CD4-positive, alpha-beta T cell treated with Interleukin-17A for 4 hours (primary cell): ENCODE measurements around the gene TKT.

Experiments
- DNase-seq: peaks from one replicate; pipeline ENCODE4 v3.0.0-alpha.2; 2020; ENCODE audit warnings: mixed read lengths

TKT gene

GRCh38 chr3:53223541-53223966 lies 32.3 kb downstream of the TKT start:
- no peak for DNase-seq

DNA sequence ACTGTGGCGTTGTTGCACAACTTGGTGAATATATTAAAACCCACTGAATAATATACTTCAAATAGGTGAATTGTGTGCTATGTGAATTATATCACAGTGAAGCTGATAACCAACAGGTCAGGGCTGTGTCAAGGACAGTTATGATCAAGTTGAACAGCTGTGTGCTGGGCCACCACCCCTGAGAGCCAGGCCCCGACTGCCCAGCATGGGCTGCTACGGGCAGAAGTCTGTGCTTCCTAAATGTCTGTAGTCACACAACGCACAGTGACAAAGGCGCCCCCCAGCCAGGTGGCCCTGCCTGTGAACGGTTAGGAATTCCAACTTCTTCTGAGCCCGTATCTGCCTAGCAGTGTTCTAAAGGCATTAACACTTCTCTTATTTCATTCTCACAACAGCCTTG lies 32.8 kb downstream of the TKT start:
- no peak for DNase-seq

DNA sequence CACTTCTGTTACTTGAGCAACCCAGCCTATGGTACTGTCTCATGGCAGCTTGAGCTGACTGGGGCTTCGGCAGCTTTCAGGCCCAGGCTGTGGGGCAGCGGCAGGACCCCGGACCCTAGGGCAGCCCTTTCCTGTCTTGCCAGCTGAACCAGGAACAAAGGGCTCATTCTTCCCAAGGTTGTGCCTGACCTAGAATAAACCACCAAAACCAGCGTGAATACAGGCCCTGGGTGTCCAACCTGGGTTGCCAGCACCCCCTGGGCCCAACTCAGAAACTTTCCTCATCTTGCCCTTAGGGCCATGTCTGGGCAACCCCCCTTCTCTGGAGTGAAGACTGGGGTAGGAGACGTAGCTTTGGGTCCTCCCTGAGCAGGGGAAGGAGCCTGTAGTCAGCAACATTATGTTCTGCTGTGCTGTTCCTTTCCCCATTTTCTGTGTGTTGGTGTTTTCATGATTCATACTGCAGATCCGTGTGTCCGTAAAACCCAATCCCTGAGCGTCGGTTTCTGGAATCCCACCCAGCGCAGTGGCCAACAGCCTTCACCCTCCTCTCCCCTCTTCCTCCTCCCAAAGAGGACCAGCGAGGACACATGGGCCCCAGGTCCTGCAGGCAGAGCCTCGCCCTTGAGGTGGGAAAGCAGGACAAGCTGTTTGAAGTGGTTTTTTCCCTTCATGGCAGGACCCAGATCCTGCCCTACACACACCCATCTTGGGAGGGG lies 33.5 kb downstream of the TKT start:
- no peak for DNase-seq

GRCh38 chr3:53221827-53222182 lies 34.0 kb downstream of the TKT start:
- no peak for DNase-seq

GRCh38 chr3:53221345-53221744 lies 34.5 kb downstream of the TKT start:
- no peak for DNase-seq

DNA sequence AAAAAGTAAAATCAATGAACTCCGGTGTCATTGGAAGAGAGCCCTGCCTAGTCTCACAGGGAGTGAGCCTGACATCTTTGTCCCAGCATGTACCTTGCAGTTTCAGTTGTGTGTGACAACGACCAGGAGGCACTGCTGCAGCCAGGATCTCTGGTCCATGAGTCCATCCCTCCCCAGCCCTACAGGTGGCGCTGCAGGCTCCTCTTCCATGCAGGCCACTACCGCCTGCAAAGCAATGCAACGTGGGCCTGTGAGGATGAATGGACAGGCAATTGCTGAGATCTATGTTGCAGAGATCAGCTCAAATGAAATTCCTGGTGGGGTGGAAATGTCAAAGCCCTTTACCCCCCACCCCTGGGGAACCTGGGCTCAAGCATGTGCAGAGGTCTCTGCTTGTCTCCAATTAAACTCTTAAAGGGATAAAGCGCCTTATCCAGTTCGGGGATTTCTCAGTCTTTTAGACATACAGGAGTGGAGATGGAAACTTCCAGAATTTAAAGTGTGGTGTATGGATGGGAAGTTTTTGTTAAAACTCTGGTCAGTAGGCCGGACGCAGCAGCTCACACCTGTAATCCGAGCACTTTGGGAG lies 35.8 kb downstream of the TKT start:
- peak; percentile 81 for DNase-seq

GRCh38 chr3:53218131-53218530 lies 37.7 kb downstream of the TKT start:
- no peak for DNase-seq

DNA sequence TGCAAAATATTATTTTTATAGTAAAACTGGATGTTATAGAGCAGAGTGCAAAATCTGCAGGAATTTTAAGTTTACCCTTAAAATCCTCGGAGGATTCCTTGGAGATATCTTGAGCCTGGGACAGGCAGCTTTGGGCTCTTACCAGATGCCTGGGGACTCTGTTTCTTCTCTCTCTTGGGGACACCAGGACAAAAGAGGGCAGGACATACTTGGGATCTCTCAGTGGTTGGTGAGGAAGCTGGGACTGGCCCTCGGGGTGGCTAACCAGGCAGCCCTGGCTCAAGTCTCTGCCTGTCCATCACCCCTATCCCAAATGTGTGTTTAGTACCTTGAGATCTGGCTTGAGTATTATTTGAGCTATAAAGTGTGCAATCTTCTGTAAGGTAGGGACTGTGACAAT lies 38.6 kb downstream of the TKT start:
- no peak for DNase-seq

DNA sequence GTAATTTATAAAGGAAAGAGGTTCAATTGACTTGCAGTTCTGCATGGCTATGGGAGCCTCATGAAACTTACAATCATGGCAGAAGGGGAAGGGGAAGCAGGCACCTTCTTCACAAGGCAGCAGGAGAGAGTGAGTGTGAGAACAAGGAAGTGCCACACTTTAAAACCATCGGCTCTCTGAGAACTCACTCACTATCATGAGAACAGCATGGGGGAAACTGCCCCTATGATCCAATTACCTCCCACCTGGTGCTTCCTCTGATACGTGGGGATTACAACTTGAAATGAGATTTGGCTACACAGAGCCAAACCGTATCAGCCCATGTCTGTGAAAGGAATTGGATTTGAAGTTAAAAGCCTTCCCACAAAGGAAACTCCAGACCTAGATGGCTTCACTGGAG lies 39.1 kb downstream of the TKT start:
- DNase-seq, result no peak

GRCh38 chr3:53215816-53216215 lies 40.0 kb downstream of the TKT start:
- DNase-seq, result no peak

DNA sequence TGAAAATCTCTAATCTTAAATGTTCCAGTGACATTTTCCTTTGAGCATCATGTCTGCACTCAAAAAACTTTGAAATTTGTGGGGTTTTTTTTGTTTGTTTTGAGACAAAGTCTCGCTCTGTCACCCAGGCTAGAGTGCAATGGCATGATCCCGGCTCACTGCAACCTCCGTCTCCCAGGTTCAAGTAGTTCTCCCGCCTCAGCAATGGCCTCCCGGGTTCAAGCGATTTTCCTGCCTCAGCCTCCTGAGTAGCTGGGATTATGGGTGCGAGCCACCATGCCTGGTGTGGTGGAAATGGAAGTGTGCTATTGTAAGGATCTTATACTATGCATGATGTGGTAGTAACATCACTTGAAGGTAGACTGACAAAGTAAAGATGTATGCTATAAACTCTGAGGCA lies 42.5 kb downstream of the TKT start:
- DNase-seq, result no peak

DNA sequence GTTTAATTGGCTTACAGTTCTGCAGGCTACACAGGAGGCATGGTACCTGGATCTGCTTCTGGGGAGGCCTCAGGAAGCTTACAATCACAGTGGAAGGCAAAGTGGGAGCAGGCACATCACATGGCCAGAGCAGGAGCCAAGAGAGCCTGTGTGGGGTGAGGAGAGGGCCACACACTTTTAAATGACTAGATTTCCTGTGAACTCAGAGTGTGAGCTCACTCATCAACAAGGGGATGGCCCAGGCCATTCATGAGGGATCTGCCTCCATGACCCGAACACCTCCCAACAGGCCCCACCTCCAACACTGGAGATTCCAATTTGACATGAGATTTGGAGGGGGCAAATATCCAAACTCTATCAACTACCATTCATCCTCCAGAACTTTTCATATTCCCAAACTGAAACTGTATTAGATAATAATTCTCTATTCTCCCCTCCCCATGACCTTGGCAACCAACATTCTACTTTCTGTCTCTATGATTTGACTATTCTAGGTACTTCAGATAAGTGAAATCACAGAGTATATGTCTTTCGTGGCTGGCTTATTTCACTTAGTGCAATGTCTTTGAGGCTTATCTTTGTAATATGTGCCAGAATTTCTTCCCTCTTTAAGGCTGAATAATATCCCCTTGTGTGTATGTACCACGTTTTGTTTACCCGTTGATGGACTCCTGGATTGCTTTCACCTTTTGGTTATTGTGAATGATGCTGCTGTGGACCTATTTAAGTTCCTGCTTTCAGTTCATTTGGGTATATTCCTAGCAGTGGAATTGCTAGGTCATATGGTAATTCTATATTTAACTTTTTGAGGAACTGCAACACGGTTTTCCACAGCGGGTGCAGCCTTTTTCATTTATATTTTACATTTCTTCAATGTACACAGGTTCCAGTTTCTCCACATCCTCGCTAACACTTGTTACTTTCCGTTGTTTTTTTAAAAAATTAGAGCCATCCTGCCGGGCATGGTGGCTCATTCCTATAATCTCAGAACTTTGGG lies 43.8 kb downstream of the TKT start:
- no peak for DNase-seq

DNA sequence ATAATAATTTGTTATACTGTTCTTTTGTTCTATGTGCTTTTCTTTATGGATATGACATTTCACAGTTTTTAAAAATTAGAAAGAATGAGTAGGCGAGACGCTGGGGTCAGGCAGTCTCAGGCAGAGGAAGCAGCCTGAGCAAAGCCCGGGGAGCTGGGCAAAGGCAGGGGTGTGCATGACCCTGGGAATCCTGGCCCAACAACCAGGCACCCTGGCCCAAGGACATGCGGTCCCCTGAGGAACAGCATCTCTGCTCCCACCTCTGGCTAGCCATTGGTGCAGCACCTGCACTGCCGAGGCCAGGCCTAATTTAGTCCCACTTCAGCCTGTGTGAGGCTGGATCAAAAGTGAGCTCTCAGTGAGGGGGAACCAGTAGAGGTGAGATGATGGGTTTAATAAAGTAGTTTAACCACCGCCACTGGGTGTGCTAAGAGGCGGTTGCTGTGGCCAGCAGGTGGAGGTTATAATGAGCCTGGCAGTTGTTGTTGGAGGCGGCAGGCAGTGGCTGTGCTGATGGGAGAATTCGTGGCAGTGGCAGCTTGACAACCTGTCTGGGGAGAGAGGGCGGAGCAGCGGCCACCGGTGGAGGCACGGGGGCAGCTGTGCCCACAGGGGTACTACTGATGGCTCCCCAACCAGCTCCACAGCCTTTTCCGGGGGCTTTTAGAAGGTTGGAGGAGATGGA lies 53.3 kb downstream of the TKT start:
- no peak for DNase-seq

DNA sequence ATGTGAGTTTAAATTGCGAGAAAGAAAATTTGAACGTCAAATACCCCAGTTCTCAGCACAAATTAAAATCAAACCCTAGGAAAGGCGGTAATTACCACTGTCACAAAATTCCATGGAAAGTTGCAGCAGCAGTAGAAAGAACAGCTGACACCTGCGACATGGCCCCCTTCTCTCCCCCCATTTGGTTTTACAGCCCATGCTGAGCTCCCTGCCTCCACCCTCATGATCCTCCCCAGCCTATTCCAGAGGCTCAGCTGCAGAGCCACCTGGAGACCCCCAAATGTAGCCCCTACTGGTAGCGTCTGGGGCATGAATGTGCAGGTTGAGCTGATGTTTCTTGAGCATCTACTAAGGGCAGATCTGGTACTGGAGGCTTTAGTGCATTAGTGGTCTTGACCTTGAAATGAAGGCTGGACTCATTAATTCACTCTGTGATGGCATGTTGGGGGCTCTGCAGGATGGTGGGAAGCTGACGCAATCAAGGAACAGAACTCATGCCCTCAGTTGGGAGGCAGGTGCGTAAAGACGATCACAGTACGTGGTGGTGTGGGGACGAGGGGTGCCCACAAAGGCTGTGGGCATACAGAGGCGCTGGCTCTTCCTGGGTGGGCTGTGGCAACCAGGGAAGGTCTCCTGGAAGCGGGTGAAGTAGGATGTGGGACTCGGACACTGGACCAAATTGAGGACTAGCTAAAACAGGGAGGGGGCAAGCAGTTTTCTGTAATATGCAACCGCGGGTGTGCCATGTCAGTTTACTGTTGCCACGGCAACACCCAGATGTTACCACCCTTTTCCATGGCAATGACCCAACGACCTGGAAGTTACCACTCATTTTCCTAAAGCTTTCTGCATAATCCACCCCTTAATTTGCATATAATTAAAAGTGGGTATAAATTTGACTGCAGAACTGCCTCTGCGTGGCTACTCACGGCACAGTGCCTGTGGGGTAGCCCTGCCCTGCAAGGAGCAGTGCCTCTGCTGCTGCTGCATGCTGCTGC lies 55.0 kb downstream of the TKT start:
- DNase-seq, result no peak

DNA sequence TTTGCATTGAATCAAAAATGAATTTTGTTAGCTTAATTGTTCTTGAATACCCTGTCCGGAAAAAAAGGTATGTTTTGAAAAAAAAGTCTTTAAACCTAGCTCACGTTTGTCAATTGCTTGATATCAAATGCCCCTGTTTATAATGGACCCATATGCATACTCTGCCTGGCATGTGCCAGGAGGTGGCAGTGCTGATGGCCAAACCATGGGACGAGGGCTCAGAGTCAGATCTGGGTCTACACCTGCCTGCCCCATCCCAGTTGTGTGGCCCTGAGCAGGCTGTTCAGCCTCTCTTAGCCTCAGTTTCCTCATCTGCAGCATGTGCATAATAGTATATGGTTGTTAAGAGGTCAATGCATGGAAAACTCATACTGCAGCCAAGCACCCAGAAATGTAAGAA lies 56.0 kb downstream of the TKT start:
- no peak for DNase-seq

DNA sequence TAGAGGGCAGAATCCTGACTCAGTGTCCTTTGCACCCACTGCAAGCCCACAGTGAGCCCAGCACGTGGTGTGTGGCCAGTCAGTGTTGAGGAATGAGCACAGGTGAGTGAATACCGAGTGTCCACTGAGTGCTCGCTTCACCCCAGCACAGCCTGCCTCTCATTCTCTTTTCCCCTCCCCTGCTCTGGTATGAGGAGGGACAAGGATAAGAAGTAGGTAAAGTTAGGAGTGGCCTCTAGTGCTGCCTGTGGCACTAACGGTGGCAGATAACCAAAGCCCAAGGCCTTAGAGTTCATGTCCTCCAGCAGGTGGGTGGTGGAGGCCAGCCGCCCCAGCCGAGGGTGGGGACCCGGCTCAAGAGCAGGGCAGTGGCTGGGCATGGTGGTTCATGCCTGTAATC lies 56.8 kb downstream of the TKT start:
- DNase-seq, result no peak

GRCh38 chr3:53198256-53198977 lies 57.4 kb downstream of the TKT start:
- no peak for DNase-seq

GRCh38 chr3:53196575-53197407 lies 59.0 kb downstream of the TKT start:
- DNase-seq, result peak; percentile 32

- DNase-seq, result peak; percentile 68
Measured at GRCh38 chr3:53195602-53196574, 59.9 kb downstream of the TKT start.
